Fibroblast of lung (primary cell): Measurements from ENCODE around the gene RPS6KA2.

Experiments used
- EZH2 ChIP-seq: IDR thresholded peaks from 2 replicates; pipeline ENCODE4 v1.5.1; 2012; ENCODE audit warnings: low read length, control low read depth, mild to moderate bottlenecking; ENCODE audit errors: missing control alignments
- TF ChIP-seq, protein P1 (sequence below), 2 donors: IDR thresholded peaks in 1 of 2; conservative IDR thresholded peaks in 1 of 2; 1 replicate in 1 of 2; 2 replicates in 1 of 2; pipeline ENCODE4 v1.5.1; 2011 to 2012; ENCODE audit warnings: low read length in 2 of 2, control low read depth in 1 of 2, inconsistent platforms in 1 of 2, low read depth in 1 of 2, mild to moderate bottlenecking in 1 of 2

DNA sequence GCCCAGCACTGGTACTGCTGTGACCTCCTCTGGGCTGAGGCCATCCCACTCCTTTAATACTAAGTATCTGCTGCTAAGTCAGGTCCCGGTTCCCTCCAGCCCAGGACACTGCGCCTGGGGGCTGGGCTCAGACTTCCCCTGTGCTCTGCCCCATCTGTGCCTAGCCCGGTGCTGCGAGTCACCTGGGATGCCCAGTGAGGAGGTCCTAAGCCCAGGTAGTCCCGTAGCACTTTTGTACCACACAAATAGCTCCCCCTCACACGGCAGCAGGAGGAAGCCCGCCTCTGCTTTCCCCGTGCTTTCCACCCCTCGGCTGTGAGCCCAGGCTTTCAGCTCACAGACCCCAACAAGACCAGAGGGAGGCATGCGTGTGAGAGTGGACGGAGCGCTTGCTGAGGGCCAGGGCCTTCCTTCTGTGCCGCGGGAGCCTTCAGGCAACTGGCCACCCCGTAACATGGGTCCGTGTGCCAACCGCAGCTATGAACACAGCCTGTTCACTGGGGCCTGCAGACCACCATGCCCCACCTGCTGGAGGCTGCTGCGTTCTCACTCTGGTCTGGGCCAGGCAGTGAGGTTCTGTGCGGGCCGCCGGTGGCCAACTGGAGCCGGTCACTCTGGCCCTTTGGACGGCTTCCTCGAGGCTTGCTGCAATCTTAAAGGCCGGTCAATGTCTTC is 164.5 kb downstream of the RPS6KA2 start:
- TF ChIP-seq, protein P1, sequence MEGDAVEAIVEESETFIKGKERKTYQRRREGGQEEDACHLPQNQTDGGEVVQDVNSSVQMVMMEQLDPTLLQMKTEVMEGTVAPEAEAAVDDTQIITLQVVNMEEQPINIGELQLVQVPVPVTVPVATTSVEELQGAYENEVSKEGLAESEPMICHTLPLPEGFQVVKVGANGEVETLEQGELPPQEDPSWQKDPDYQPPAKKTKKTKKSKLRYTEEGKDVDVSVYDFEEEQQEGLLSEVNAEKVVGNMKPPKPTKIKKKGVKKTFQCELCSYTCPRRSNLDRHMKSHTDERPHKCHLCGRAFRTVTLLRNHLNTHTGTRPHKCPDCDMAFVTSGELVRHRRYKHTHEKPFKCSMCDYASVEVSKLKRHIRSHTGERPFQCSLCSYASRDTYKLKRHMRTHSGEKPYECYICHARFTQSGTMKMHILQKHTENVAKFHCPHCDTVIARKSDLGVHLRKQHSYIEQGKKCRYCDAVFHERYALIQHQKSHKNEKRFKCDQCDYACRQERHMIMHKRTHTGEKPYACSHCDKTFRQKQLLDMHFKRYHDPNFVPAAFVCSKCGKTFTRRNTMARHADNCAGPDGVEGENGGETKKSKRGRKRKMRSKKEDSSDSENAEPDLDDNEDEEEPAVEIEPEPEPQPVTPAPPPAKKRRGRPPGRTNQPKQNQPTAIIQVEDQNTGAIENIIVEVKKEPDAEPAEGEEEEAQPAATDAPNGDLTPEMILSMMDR (conservative IDR thresholded peaks at IDR 0.05 in 1 of 2, IDR thresholded peaks at IDR 0.05 in 1 of 2; ENCODE audit: low read depth in 1 of 2, low read length in 2 of 2) = no peak
- no peak for TF ChIP-seq EZH2
